GM19193 (cell line): Measurements from ENCODE around the gene TUBG1.

ENCODE experiments used
- POLR2A ChIP-seq: IDR thresholded peaks from 4 replicates; pipeline ENCODE4 v1.6.1; 2011; ENCODE audit not compliant: insufficient read depth, insufficient read length; ENCODE audit errors: extremely low read depth

TUBG1 gene

GRCh38 chr17:42609182-42609813 lies at the start of gene TUBG1, which contains the start of gene RETREG3:
TSS of gene TUBG1 (plus strand) at chr17:42609683. CDS start at chr17:42609738, 55 bp downstream.
TSS of gene RETREG3 (minus strand) at chr17:42609374. CDS start at chr17:42609324, 50 bp downstream.
- peak; percentile 89 for TF ChIP-seq POLR2A

GRCh38 chr17:42560246-42560645 lies 49.2 kb upstream of the TUBG1 start:
- TF ChIP-seq POLR2A, result no peak

DNA sequence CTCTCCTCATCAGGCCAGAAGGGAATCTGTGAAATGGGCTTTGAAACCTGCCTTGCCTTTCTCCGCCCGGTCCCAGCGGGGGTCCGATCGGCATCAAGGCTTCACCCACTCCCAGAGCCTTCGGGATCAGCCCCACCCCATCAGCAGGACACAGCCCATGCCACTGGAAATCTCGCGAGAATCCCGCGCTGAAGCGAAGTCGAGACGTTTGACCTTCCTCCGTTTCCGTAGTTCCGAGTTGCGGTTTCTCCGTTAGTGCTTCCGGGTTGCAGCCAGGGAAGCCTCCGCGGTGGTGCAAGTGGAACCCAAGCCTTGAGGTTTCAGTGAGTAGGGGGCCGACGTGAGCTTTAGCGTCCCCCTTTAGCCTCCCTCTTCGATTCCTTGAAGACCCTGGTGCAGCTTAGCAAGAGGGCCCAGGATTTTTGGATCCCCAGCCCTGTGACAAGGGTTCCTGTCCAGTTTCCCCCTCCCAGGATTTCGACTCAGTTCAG lies 47.5 kb upstream of the TUBG1 start, which contains the start of gene COASY:
Gene COASY, plus strand, starts transcription at position 252 of the 491 bp plus-strand sequence. CDS start 475 bp downstream, outside the sequence.
- peak; percentile 77 for TF ChIP-seq POLR2A

- TF ChIP-seq POLR2A, result no peak
Observed at GRCh38 chr17:42562388-42563142, 46.9 kb upstream of the TUBG1 start.

- peak; percentile 16 for TF ChIP-seq POLR2A
Observed at GRCh38 chr17:42563143-42563509, 46.4 kb upstream of the TUBG1 start.

GRCh38 chr17:42563543-42563942 lies 45.9 kb upstream of the TUBG1 start:
- no peak for TF ChIP-seq POLR2A

DNA sequence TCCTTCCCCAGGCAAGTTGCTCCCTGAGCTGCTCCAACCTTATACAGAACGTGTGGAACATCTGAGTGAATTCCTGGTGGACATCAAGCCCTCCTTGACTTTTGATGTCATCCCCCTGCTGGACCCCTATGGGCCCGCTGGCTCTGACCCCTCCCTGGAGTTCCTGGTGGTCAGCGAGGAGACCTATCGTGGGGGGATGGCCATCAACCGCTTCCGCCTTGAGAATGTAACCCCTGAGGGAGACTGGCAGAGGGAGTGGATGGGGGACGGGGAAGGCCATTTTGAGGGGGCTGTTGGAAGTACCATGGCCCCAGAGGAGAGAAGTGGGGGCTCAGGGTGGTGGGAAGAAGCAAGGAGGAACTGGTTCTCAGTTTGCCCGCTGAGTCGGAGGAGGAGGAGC lies 45.5 kb upstream of the TUBG1 start:
- no peak for TF ChIP-seq POLR2A

- no peak for TF ChIP-seq POLR2A
Observed at GRCh38 chr17:42564815-42565522, 44.5 kb upstream of the TUBG1 start.

GRCh38 chr17:42565523-42566214 lies 43.8 kb upstream of the TUBG1 start:
- TF ChIP-seq POLR2A, result no peak

DNA sequence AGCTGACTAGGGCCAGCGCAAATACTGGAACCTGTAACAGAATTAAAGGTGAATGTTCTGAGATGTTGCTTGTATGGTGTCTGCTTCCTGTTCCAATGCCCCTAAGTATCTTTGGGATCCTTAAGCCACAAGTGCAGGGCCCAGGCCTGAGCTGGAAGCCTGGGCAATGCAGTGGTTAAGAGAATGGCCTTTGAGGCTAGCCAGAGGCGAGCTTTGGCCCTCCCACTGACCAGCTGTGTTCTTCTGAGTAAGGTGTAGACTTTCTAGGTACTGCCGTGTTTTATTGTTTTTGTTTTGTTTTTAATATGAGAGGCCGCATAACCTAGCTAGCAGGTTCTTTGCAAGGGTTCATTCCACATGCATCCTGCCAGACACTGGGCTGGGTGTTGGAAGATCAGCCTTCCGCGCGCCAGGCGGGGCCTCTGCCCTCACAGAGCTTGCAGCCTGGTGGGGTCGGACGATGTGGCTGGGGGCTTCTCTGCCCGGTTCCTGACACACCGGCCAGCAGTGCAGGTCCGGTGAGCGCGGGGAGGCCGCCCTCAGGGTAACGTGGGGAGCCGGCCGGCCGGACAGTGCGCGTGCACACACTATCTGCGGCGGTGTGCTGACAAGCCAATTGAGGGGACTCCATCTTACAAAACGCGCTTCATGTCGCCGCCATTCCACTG lies 43.1 kb upstream of the TUBG1 start:
- no peak for TF ChIP-seq POLR2A

DNA sequence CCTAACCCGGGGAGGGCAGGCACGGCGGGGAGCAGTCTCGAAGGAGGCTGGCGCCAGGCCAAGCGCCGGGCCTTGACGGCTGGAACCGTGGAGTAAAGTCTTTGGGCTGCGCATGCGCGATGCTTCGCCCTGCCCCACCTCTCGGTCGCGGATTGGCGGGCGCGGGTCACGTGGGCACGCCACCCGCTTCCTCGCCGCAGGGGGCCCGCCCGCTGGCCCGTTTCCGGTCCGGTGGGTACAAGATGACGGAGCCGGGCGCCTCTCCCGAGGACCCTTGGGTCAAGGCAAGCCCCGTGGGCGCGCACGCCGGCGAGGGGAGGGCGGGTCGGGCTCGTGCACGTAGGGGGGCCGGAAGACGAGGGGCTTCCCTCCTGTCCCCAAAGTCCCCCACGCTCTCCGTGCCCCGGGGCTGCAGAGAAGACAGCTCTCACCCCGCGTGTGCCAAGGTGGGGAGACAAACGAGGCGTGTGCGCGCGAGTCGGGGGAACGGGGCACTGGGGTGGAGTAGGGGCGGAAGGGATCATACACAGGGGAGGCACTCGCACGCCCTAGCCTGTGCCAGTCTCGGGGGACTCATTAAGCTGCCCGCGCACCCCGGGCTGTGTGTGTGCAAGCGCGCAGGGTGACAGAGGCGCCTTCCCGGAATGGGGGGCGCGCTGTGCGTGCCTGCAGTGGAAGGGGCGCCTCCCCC lies 42.5 kb upstream of the TUBG1 start, which contains the start of gene MLX:
Gene MLX, plus strand, starts transcription at position 218 of the 691 bp plus-strand sequence. Its CDS starts 25 bp downstream, at position 243.
- peak; percentile 74 for TF ChIP-seq POLR2A

DNA sequence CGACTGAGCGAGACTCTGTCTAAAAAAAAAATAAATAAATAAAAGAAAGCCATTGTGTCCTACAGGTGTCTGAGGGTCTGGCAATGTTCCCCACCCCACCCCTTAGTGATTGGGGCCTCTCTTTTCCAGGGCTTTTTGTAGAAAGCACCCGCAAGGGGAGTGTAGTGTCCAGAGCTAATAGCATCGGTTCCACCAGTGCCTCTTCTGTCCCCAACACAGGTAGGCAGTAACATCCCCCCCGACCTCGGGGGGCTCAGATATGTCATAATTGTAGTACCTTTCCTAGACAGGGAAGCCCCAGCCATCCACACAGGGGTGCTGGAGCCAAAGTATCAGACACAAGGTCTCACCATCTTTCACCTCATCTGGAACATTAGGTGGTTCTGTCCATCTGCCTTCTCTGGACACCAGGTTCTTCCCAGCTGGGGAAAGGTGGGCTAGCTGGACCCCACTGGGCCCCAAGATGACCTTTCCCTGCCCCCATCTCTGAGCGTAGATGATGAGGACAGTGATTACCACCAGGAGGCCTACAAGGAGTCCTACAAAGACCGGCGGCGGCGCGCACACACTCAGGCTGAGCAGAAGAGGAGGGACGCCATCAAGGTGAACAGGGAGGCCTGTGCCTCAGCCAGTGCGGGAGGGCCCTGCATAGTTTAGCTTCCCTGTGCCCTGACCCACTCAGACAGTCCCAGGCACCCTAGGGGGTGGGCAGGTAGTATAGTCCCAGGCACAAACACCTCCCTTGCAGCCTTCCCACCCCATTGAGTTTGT lies 41.0 kb upstream of the TUBG1 start:
- no peak for TF ChIP-seq POLR2A

GRCh38 chr17:42571435-42572225 lies 37.9 kb upstream of the TUBG1 start:
- no peak for TF ChIP-seq POLR2A

DNA sequence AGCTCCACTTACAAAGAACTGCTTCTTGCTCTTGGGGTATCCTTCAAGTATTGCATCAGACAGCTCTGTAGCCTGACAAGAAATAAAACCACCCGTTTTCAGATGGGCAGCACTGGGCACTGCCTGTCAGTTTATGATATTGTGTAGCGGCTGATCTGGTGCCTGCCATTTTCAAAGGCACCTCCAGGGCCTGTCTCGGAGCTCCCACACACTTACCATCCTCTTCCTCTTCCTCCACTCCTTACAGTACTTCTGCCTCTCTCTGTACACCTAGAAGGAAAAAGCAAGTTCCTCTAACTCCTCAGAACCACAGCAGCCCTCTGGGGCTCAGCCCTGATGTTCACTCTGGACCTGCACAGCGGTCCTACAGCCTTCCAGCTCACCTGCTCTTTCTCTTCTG lies 36.4 kb upstream of the TUBG1 start:
- TF ChIP-seq POLR2A, result no peak
